Prostate gland (tissue), 2 donors: Measurements from ENCODE around the gene PTPRD. TPM values are rescaled to one million over a fixed set of nuclear protein-coding genes. Genes with fewer than 3 reads are reported as not detected.
"Not testable (repeated sequence)": the region's sequence is repeated elsewhere in the genome, so short reads cannot be mapped to it uniquely, and the experiment has no call there.

Experiments
- DNase-seq: peaks from one replicate; pipeline ENCODE4 v3.0.0-alpha.2; 2019; ENCODE audit warnings: low spot score
- H3K27ac ChIP-seq, 2 donors: fragments of 200-600 bp; sonication (generic); 2 replicates each; pipeline ENCODE4 v1.5.1; 2017 to 2019
- H3K27me3 ChIP-seq: fragments of 200-600 bp; sonication (generic); replicated peaks from 2 replicates; pipeline ENCODE4 v1.5.1; 2019; ENCODE audit not compliant: insufficient read depth
- H3K36me3 ChIP-seq, 2 donors: fragments of 200-600 bp; sonication (generic); 1 replicate in 1 of 2; 2 replicates in 1 of 2; pipeline versions ENCODE4 v1.5.1 to v1.8.1; 2017 to 2019
- H3K4me1 ChIP-seq: fragments of 200-600 bp; sonication (generic); replicated peaks from 2 replicates; pipeline ENCODE4 v1.5.1; 2019
- H3K4me3 ChIP-seq, 2 donors: fragments of 200-600 bp; sonication (generic); 2 replicates each; pipeline ENCODE4 v1.5.1; 2017 to 2019
- H3K9me3 ChIP-seq: fragments of 200-600 bp; sonication (generic); 2 replicates; pipeline ENCODE4 v1.5.1; 2017
- POLR2A ChIP-seq: fragments of 450-650 bp; IDR thresholded peaks from one replicate; pipeline ENCODE4 v1.6.1; 2016; ENCODE audit warnings: antibody characterized with exemption, mild to moderate bottlenecking
- POLR2AphosphoS5 ChIP-seq: sonication (generic); formaldehyde crosslinking; IDR thresholded peaks from one replicate; pipeline ENCODE4 v1.6.1; 2017; ENCODE audit warnings: antibody characterized with exemption
- WGBS: methylation state at CpG from one replicate; pipeline ENCODE4 v1.1.5; 2018; 5-methylcytosine and 5-hydroxymethylcytosine counted together
- intact Hi-C: fragments of 100-400 bp; cut with DNase I; formaldehyde crosslinking; loops from one replicate; pipeline ENCODE4 v1.14.2; 2022
- total RNA-seq, 2 donors: library from RNA; depleted of rRNA; stranded (reverse); fragments of >200 nt; gene quantifications; one replicate each; pipeline ENCODE4 v1.1.0, GENCODE V29; 2016
- TF ChIP-seq, protein P1 (sequence below), 4 experiments: fragments of 200-600 bp in 2 of 4; fragments of 450-650 bp in 2 of 4; sonication (generic) in 2 of 4; IDR thresholded peaks; 1 replicate in 3 of 4; 2 replicates in 1 of 4; pipeline ENCODE4 v1.5.1; 2016 to 2019; ENCODE audit warnings: antibody characterized with exemption in 4 of 4, mild to moderate bottlenecking in 2 of 4, moderate library complexity in 2 of 4

Gene PTPRD
- total RNA-seq, 2 donors from 2014 or later = 5.8 to 23.1 TPM

DNA sequence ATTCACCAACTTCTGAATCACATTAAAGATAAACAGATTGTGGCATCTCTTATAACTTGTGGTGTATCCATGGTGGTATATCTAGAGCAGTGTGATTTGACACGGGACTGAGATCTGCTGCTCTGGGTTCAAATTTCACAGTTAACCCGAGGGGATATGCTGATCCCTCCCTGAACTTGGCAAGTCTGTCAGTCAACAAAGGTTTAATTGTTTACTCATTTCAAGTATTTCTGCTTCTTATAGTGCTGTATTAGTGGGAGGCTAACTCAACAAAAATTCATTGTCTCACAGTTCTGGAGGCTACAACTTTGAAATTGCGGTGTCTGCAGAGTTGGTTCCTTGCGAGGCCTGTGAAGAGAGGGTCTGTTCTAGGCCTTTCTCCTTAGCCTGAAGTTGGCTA, 1175.2 kb downstream of the PTPRD start:
- Histone ChIP-seq H3K27ac (no peak overlapping the region), H3K36me3 (no peaks in the 10 kb centered on the region), H3K4me3 (no peak overlapping the region), H3K4me1 (no peaks in the 10 kb centered on the region), H3K27me3 (no peaks in the 10 kb centered on the region), H3K9me3 (no peaks in the 10 kb centered on the region)
- intact Hi-C loops = no loop called here
- 55% methylated on average over 4 of the region's 4 CpGs for WGBS
- no peak for DNase-seq
- TF ChIP-seq POLR2AphosphoS5 (no peak), POLR2A (no peak)
- TF ChIP-seq, protein P1, sequence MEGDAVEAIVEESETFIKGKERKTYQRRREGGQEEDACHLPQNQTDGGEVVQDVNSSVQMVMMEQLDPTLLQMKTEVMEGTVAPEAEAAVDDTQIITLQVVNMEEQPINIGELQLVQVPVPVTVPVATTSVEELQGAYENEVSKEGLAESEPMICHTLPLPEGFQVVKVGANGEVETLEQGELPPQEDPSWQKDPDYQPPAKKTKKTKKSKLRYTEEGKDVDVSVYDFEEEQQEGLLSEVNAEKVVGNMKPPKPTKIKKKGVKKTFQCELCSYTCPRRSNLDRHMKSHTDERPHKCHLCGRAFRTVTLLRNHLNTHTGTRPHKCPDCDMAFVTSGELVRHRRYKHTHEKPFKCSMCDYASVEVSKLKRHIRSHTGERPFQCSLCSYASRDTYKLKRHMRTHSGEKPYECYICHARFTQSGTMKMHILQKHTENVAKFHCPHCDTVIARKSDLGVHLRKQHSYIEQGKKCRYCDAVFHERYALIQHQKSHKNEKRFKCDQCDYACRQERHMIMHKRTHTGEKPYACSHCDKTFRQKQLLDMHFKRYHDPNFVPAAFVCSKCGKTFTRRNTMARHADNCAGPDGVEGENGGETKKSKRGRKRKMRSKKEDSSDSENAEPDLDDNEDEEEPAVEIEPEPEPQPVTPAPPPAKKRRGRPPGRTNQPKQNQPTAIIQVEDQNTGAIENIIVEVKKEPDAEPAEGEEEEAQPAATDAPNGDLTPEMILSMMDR (IDR thresholded peaks at IDR 0.05) = no peak

DNA sequence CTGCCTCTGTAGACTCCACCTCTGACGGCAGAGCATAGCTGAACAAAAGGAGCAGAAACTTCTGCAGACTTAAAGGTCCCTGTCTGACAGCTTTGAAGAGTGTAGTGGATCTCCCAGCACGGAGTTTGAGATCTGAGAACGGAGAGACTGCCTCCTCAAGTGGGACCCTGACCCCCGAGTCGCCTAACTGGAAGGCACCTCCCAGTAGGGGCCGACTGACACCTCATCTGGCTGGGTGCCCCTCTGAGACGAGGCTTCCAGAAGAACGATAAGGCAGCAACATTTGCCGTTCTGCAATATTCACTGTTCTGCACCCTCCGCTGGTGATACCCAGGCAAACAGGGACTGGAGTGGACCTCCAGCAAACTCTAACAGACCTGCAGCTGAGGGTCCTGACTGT, 1186.3 kb downstream of the PTPRD start:
- DNase-seq, intact Hi-C loops: not testable (repeated sequence)

DNA sequence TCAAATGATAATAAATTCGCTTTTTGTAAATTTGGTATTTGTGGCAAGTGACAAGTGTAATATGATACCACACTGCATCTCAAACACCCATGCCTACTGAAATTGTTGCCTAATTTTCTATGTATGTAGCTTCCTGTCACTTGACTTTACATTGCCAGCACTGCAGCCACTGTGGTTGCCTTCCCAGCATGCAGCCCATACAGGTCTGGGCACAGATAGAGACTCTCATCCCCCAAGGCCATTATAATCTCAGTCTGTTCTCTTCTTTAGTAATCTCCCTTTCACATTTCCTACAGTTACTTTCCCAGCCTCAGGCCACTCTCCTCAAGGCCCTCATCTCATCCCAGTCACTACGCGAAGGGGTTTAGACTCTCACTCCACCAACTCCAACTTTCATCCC, 1200.6 kb downstream of the PTPRD start:
- intact Hi-C loops = no loop called here
- Histone ChIP-seq H3K4me3 (no peak overlapping the region), H3K36me3 (no peaks in the 10 kb centered on the region), H3K9me3 (no peaks in the 10 kb centered on the region), H3K4me1 (no peaks in the 10 kb centered on the region), H3K27me3 (no peaks in the 10 kb centered on the region), H3K27ac (no peak overlapping the region)
- WGBS = 96% methylated on average over 3 of the region's 3 CpGs
- TF ChIP-seq, protein P1 (IDR thresholded peaks at IDR 0.05) = no peak
- DNase-seq = no peak

More for the DNA sequence above, 1186.3 kb downstream of the PTPRD start:
- H3K4me3 ChIP-seq, H3K9me3 ChIP-seq, H3K4me1 ChIP-seq, H3K27me3 ChIP-seq, H3K36me3 ChIP-seq, H3K27ac ChIP-seq: not testable (repeated sequence)
- WGBS = 87% methylated on average over 10 of the region's 10 CpGs

DNA sequence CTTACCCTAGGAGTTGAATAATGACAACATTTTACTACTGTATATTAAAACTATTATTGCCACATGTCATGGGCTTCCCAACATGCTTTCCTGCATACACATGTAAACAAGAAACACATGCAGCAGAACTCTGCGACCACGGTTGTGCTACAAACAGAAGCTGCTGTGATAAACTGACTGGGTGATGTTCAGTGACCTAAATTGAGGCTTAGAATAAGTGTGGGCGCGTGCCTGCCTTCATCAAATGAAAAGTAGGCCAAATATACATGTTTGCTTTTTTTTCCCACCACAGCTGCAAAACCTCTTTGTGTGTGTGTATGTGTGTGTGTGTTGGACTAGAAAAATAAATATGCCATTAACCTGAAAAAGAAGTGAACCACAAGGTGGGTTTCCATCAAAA, 1202.1 kb downstream of the PTPRD start:
- H3K9me3 ChIP-seq = no peaks in the 10 kb centered on the region
- 72% methylated on average over 4 of the region's 4 CpGs for WGBS
- TF ChIP-seq, protein P1 (IDR thresholded peaks at IDR 0.05) = no peak
- TF ChIP-seq POLR2AphosphoS5 = no peak
- TF ChIP-seq POLR2A = no peak
- no peaks in the 10 kb centered on the region for H3K36me3 ChIP-seq
- H3K4me3 ChIP-seq = no peak overlapping the region
- no peaks in the 10 kb centered on the region for H3K27me3 ChIP-seq
- H3K4me1 ChIP-seq = no peaks in the 10 kb centered on the region
- intact Hi-C loops = no loop called here
- no peak for DNase-seq
- H3K27ac ChIP-seq = no peak overlapping the region

DNA sequence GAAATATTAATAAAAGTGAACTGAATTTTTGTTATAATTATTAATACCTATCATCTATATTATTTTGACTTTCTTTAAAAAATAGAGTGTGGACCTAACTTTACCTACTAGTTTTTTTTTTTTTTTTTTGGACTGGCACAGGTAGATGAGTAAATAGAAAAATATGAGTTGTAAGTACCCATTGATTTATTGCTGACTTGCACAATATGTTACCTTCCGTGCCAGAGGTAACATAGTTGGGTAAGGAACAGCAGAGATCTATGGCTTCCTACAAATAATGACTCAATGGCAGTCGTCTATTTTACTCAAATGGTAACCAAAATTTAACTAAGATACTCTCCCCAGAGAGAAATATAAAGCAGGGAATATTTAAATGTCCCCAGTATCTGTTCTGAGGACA, 1212.8 kb downstream of the PTPRD start:
- H3K4me1 ChIP-seq = no peaks in the 10 kb centered on the region
- H3K27me3 ChIP-seq = no peaks in the 10 kb centered on the region
- TF ChIP-seq, protein P1 (IDR thresholded peaks at IDR 0.05) = no peak
- TF ChIP-seq POLR2AphosphoS5 = no peak
- TF ChIP-seq POLR2A = no peak
- no peaks in the 10 kb centered on the region for H3K9me3 ChIP-seq
- H3K36me3 ChIP-seq = no peaks in the 10 kb centered on the region
- intact Hi-C loops = no loop called here
- no peak for DNase-seq
- H3K27ac ChIP-seq = no peak overlapping the region
- WGBS = 78% methylated on average over 2 of the region's 2 CpGs
- H3K4me3 ChIP-seq = no peak overlapping the region
